HG02973 (cell line): ENCODE data around the gene USO1.
"Not testable (repeated sequence)": the region's sequence is repeated elsewhere in the genome, so short reads cannot be mapped to it uniquely, and the experiment has no call there.

Experiments
- ATAC-seq: cut with Tn5 transposase; IDR thresholded peaks from one replicate; pipeline ENCODE4 v1.9.1; 2021; ENCODE audit warnings: moderate library complexity; ENCODE audit not compliant: unreplicated experiment

Gene USO1

GRCh38 chr4:75752637-75753036, 28.3 kb downstream of the USO1 start:
- ATAC-seq: no peak

GRCh38 chr4:75769036-75769435, 44.7 kb downstream of the USO1 start:
- ATAC-seq: no peak

GRCh38 chr4:75771607-75772006, 47.2 kb downstream of the USO1 start:
- ATAC-seq: no peak

- no peak for ATAC-seq
Measured at GRCh38 chr4:75777589-75777988, 53.2 kb downstream of the USO1 start.

- no peak for ATAC-seq
Measured at GRCh38 chr4:75779105-75779757, 54.9 kb downstream of the USO1 start.

GRCh38 chr4:75781305-75781704, 56.9 kb downstream of the USO1 start:
- no peak for ATAC-seq

- ATAC-seq: no peak
Measured at GRCh38 chr4:75786526-75786925, 62.1 kb downstream of the USO1 start.

- no peak for ATAC-seq
Measured at GRCh38 chr4:75786938-75787337, 62.6 kb downstream of the USO1 start.

- no peak for ATAC-seq
Measured at GRCh38 chr4:75790024-75790423, 65.6 kb downstream of the USO1 start.

GRCh38 chr4:75800972-75801371, 76.6 kb downstream of the USO1 start:
- ATAC-seq: no peak

GRCh38 chr4:75806035-75806434, 81.7 kb downstream of the USO1 start:
- ATAC-seq: not testable (repeated sequence)

GRCh38 chr4:75817901-75818300, 93.5 kb downstream of the USO1 start:
- ATAC-seq: no peak

GRCh38 chr4:75819121-75819520, 94.7 kb downstream of the USO1 start:
- no peak for ATAC-seq

GRCh38 chr4:75820197-75820596, 95.8 kb downstream of the USO1 start:
- no peak for ATAC-seq

- ATAC-seq: no peak
Measured at GRCh38 chr4:75820676-75821075, 96.3 kb downstream of the USO1 start.

GRCh38 chr4:75821216-75821615, 96.8 kb downstream of the USO1 start:
- ATAC-seq: no peak

GRCh38 chr4:75821966-75822365, 97.6 kb downstream of the USO1 start:
- ATAC-seq: no peak

- ATAC-seq: no peak
Measured at GRCh38 chr4:75822416-75822815, 98.0 kb downstream of the USO1 start.

- ATAC-seq: no peak
Measured at GRCh38 chr4:75823812-75824211, 99.4 kb downstream of the USO1 start.

GRCh38 chr4:75830906-75831305, 106.5 kb downstream of the USO1 start:
- ATAC-seq: no peak

- no peak for ATAC-seq
Measured at GRCh38 chr4:75831856-75832405, 107.6 kb downstream of the USO1 start.

- ATAC-seq: no peak
Measured at GRCh38 chr4:75834095-75834771, 109.9 kb downstream of the USO1 start.

GRCh38 chr4:75834772-75835154, 110.4 kb downstream of the USO1 start:
- ATAC-seq: no peak
